OCI-LY3 (cell line): ENCODE data around the gene HOXC5.

Experiments used
- H2AFZ ChIP-seq: fragments of 200-600, 300-600 bp; shearing (Covaris generic); 2 replicates; pipeline ENCODE4 v1.6.0; 2014; ENCODE audit warnings: antibody characterized with exemption, low read depth, low read length
- H3K27ac ChIP-seq: fragments of 200-600, 300-600 bp; sonication (generic); 2 replicates; pipeline ENCODE4 v1.5.1; 2014; ENCODE audit warnings: mild to moderate bottlenecking, low read length, moderate library complexity, mixed read lengths
- H3K27me3 ChIP-seq: fragments of 200-600, 300-600 bp; sonication (generic); 2 replicates; pipeline ENCODE4 v1.6.1; 2014; ENCODE audit warnings: low read depth, low read length, mixed read lengths
- H3K36me3 ChIP-seq: fragments of 200-600, 300-600 bp; sonication (generic); replicated peaks from 2 replicates; pipeline ENCODE3; 2014; ENCODE audit warnings: low read depth, low read length, mixed read lengths
- H3K4me1 ChIP-seq: fragments of 300-600, 200-600 bp; sonication (generic); 2 replicates; pipeline ENCODE4 v1.6.1; 2014; ENCODE audit warnings: low read length, mixed read lengths
- H3K4me2 ChIP-seq: fragments of 200-600, 300-600 bp; sonication (generic); 2 replicates; pipeline ENCODE4 v1.6.1; 2014; ENCODE audit warnings: low read length, mixed read lengths
- H3K4me3 ChIP-seq: fragments of 300-600, 200-600 bp; sonication (generic); 2 replicates; pipeline ENCODE4 v1.5.1; 2014; ENCODE audit warnings: antibody characterized with exemption, mild to moderate bottlenecking, low read length, moderate library complexity
- H3K79me2 ChIP-seq: fragments of 300-600, 200-600 bp; shearing (Covaris generic); 2 replicates; pipeline ENCODE4 v1.6.1; 2014; ENCODE audit warnings: mild to moderate bottlenecking, low read length, mixed read lengths
- H3K9ac ChIP-seq: fragments of 300-600, 200-600 bp; shearing (Covaris generic); 2 replicates; pipeline ENCODE4 v1.6.0; 2014; ENCODE audit warnings: mild to moderate bottlenecking, low read length, moderate library complexity
- H3K9me3 ChIP-seq: fragments of 200-600, 300-600 bp; shearing (Covaris generic); 2 replicates; pipeline ENCODE4 v1.6.1; 2014; ENCODE audit warnings: low read length, mixed read lengths; ENCODE audit not compliant: insufficient read depth
- H4K20me1 ChIP-seq: fragments of 200-600, 300-600 bp; sonication (generic); 2 replicates; pipeline ENCODE4 v1.6.1; 2016; ENCODE audit warnings: low read length, mixed read lengths; ENCODE audit not compliant: insufficient read depth
- CTCF ChIP-seq: fragments of 200-600, 300-600 bp; sonication (generic); IDR thresholded peaks from 2 replicates; pipeline ENCODE4 v1.5.1; 2014; ENCODE audit warnings: antibody characterized with exemption, low read length, low read depth
- EZH2phosphoT487 ChIP-seq: fragments of 200-600 bp; shearing (Covaris generic); IDR thresholded peaks from 2 replicates; pipeline ENCODE4 v1.6.1; 2018; ENCODE audit warnings: antibody characterized with exemption, mixed run types, low read depth

The HOXC5 gene

GRCh38 chr12:54021432-54022013, 11.3 kb upstream of the HOXC5 start:
- Histone ChIP-seq H3K27ac (peak overlapping the region; percentile 44; the same call in 1 of the 2 replicates), H3K27me3 (no peaks in the 10 kb centered on the region), H3K36me3 (no peaks in the 10 kb centered on the region), H3K79me2 (no peaks in the 10 kb centered on the region), H3K4me1 (peaks cover 67% of the 10 kb centered on the region), H3K4me2 (peak overlapping the region; percentile 91), H3K9ac (peak overlapping the region; percentile 65), H3K4me3 (peak overlapping the region; percentile 71), H3K9me3 (no peaks in the 10 kb centered on the region), H4K20me1 (no peaks in the 10 kb centered on the region), H2AFZ (peak overlapping the region; percentile 66)
- TF ChIP-seq EZH2phosphoT487 (no peak), CTCF (peak; percentile 36)

- Histone ChIP-seq H2AFZ (no peak overlapping the region), H3K4me2 (no peak overlapping the region), H3K4me3 (no peak overlapping the region), H4K20me1 (no peaks in the 10 kb centered on the region), H3K4me1 (peaks cover 82% of the 10 kb centered on the region), H3K27ac (no peak overlapping the region), H3K27me3 (no peaks in the 10 kb centered on the region), H3K79me2 (no peaks in the 10 kb centered on the region), H3K36me3 (no peaks in the 10 kb centered on the region), H3K9me3 (no peaks in the 10 kb centered on the region), H3K9ac (no peak overlapping the region)
- no peak for TF ChIP-seq EZH2phosphoT487
Observed at GRCh38 chr12:54022960-54023884, 9.6 kb upstream of the HOXC5 start.

GRCh38 chr12:54024127-54024526, 8.7 kb upstream of the HOXC5 start:
- no peaks in the 10 kb centered on the region for H3K79me2 ChIP-seq
- H3K4me1 ChIP-seq, result peaks cover 76% of the 10 kb centered on the region
- no peaks in the 10 kb centered on the region for H3K9me3 ChIP-seq
- H3K4me2 ChIP-seq, result no peak overlapping the region
- no peak overlapping the region for H3K27ac ChIP-seq
- H3K4me3 ChIP-seq, result no peak overlapping the region
- H3K36me3 ChIP-seq, result no peaks in the 10 kb centered on the region
- H4K20me1 ChIP-seq, result no peaks in the 10 kb centered on the region
- no peaks in the 10 kb centered on the region for H3K27me3 ChIP-seq
- no peak for TF ChIP-seq CTCF
- H3K9ac ChIP-seq, result no peak overlapping the region
- H2AFZ ChIP-seq, result no peak overlapping the region

GRCh38 chr12:54024581-54025305, 8.1 kb upstream of the HOXC5 start:
- no peaks in the 10 kb centered on the region for H3K36me3 ChIP-seq
- H3K9ac ChIP-seq, result peak overlapping the region; percentile 60; the same call in 1 of the 2 replicates
- H3K4me2 ChIP-seq, result peak overlapping the region; percentile 91
- H3K4me1 ChIP-seq, result peaks cover 74% of the 10 kb centered on the region
- no peaks in the 10 kb centered on the region for H4K20me1 ChIP-seq
- TF ChIP-seq CTCF (no peak), EZH2phosphoT487 (no peak)
- H3K4me3 ChIP-seq, result peak overlapping the region; percentile 64; the same call in 1 of the 2 replicates
- H3K9me3 ChIP-seq, result no peaks in the 10 kb centered on the region
- H3K27ac ChIP-seq, result no peak overlapping the region; the same call in 1 of the 2 replicates
- H3K27me3 ChIP-seq, result no peaks in the 10 kb centered on the region
- H2AFZ ChIP-seq, result no peak overlapping the region
- H3K79me2 ChIP-seq, result no peaks in the 10 kb centered on the region
